NCI-H345 treated with DMSO at 0.1 percent for 48 hours (cell line): ENCODE results near the gene CDK16.

Source experiments
- DNase-seq: peaks from one replicate; lab custom pipeline; 2025; ENCODE audit not compliant: unreplicated experiment; lab: John Stamatoyannopoulos, UW

The CDK16 gene

GRCh38 chrX:47218280-47218919, at the start of gene CDK16:
Gene CDK16, plus strand, starts transcription at chrX:47218681. Its CDS starts 4,877 bp downstream, at chrX:47223558.
- peak; percentile 59 for DNase-seq

GRCh38 chrX:47169273-47169672, 49.2 kb upstream of the CDK16 start:
- DNase-seq: no peak

- DNase-seq: no peak
Measured at GRCh38 chrX:47169726-47170515, 48.6 kb upstream of the CDK16 start.

- no peak for DNase-seq
Measured at GRCh38 chrX:47170861-47171692, 47.4 kb upstream of the CDK16 start.

GRCh38 chrX:47171996-47172395, 46.5 kb upstream of the CDK16 start:
- no peak for DNase-seq

- no peak for DNase-seq
Measured at GRCh38 chrX:47172549-47172948, 45.9 kb upstream of the CDK16 start.

- no peak for DNase-seq
Measured at GRCh38 chrX:47172971-47173792, 45.3 kb upstream of the CDK16 start.

GRCh38 chrX:47174376-47174775, 44.1 kb upstream of the CDK16 start:
- DNase-seq: no peak

- DNase-seq: no peak
Measured at GRCh38 chrX:47174846-47175587, 43.5 kb upstream of the CDK16 start.

- no peak for DNase-seq
Measured at GRCh38 chrX:47175588-47175980, 42.9 kb upstream of the CDK16 start.

- no peak for DNase-seq
Measured at GRCh38 chrX:47176101-47176740, 42.3 kb upstream of the CDK16 start.

- DNase-seq: no peak
Measured at GRCh38 chrX:47177079-47177478, 41.4 kb upstream of the CDK16 start.

- no peak for DNase-seq
Measured at GRCh38 chrX:47178337-47178736, 40.1 kb upstream of the CDK16 start.

- no peak for DNase-seq
Measured at GRCh38 chrX:47179221-47179927, 39.1 kb upstream of the CDK16 start.

- DNase-seq: no peak
Measured at GRCh38 chrX:47179928-47180255, 38.6 kb upstream of the CDK16 start.

GRCh38 chrX:47180346-47180745, 38.1 kb upstream of the CDK16 start:
- DNase-seq: no peak

- DNase-seq: no peak
Measured at GRCh38 chrX:47181301-47181700, 37.2 kb upstream of the CDK16 start.

GRCh38 chrX:47182106-47182700, 36.3 kb upstream of the CDK16 start:
- DNase-seq: no peak

- DNase-seq: no peak
Measured at GRCh38 chrX:47184486-47184885, 34.0 kb upstream of the CDK16 start.
